Measurements from ENCODE around the gene EFNA5. TPM values are rescaled to one million over a fixed set of nuclear protein-coding genes. Genes with fewer than 3 reads are reported as not detected.

Gene EFNA5
- total and polyA plus RNA-seq, 2 experiments from 2014 or later: 7.5 to 10.1 TPM

DNA sequence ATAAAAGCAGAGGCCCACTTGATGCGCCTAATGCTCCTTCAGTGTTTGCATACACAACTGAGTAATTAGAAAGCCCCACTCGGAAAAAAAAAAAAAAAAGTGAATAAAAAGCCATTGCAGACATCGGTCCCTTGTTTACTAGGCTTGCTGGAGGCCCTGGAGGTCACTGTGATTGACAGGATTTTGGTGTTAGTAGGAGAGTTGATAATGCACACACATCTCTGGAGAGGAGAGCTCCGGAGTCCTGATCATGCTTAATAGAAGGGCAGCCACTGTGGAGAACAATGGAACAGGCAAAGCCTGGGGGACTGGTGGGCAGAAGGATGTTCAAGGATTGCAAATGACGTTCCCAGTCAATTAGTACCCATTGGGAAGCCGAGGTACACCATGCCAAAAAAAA, 152.5 kb downstream of the EFNA5 start (continued):
- TF ChIP-seq, protein P1, sequence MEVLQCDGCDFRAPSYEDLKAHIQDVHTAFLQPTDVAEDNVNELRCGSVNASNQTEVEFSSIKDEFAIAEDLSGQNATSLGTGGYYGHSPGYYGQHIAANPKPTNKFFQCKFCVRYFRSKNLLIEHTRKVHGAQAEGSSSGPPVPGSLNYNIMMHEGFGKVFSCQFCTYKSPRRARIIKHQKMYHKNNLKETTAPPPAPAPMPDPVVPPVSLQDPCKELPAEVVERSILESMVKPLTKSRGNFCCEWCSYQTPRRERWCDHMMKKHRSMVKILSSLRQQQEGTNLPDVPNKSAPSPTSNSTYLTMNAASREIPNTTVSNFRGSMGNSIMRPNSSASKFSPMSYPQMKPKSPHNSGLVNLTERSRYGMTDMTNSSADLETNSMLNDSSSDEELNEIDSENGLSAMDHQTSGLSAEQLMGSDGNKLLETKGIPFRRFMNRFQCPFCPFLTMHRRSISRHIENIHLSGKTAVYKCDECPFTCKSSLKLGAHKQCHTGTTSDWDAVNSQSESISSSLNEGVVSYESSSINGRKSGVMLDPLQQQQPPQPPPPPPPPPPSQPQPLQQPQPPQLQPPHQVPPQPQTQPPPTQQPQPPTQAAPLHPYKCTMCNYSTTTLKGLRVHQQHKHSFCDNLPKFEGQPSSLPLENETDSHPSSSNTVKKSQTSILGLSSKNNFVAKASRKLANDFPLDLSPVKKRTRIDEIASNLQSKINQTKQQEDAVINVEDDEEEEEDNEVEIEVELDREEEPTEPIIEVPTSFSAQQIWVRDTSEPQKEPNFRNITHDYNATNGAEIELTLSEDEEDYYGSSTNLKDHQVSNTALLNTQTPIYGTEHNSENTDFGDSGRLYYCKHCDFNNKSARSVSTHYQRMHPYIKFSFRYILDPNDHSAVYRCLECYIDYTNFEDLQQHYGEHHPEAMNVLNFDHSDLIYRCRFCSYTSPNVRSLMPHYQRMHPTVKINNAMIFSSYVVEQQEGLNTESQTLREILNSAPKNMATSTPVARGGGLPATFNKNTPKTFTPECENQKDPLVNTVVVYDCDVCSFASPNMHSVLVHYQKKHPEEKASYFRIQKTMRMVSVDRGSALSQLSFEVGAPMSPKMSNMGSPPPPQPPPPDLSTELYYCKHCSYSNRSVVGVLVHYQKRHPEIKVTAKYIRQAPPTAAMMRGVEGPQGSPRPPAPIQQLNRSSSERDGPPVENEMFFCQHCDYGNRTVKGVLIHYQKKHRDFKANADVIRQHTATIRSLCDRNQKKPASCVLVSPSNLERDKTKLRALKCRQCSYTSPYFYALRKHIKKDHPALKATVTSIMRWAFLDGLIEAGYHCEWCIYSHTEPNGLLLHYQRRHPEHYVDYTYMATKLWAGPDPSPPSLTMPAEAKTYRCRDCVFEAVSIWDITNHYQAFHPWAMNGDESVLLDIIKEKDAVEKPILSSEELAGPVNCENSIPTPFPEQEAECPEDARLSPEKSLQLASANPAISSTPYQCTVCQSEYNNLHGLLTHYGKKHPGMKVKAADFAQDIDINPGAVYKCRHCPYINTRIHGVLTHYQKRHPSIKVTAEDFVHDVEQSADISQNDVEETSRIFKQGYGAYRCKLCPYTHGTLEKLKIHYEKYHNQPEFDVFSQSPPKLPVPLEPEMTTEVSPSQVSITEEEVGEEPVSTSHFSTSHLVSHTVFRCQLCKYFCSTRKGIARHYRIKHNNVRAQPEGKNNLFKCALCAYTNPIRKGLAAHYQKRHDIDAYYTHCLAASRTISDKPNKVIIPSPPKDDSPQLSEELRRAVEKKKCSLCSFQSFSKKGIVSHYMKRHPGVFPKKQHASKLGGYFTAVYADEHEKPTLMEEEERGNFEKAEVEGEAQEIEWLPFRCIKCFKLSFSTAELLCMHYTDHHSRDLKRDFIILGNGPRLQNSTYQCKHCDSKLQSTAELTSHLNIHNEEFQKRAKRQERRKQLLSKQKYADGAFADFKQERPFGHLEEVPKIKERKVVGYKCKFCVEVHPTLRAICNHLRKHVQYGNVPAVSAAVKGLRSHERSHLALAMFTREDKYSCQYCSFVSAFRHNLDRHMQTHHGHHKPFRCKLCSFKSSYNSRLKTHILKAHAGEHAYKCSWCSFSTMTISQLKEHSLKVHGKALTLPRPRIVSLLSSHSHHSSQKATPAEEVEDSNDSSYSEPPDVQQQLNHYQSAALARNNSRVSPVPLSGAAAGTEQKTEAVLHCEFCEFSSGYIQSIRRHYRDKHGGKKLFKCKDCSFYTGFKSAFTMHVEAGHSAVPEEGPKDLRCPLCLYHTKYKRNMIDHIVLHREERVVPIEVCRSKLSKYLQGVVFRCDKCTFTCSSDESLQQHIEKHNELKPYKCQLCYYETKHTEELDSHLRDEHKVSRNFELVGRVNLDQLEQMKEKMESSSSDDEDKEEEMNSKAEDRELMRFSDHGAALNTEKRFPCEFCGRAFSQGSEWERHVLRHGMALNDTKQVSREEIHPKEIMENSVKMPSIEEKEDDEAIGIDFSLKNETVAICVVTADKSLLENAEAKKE (CRISPR knock-in tag; IDR thresholded peaks at IDR 0.05): no peak
- TF ChIP-seq EZH2 (IDR thresholded peaks at IDR 0.05; ENCODE audit: low read depth, unreplicated experiment): no peak

DNA sequence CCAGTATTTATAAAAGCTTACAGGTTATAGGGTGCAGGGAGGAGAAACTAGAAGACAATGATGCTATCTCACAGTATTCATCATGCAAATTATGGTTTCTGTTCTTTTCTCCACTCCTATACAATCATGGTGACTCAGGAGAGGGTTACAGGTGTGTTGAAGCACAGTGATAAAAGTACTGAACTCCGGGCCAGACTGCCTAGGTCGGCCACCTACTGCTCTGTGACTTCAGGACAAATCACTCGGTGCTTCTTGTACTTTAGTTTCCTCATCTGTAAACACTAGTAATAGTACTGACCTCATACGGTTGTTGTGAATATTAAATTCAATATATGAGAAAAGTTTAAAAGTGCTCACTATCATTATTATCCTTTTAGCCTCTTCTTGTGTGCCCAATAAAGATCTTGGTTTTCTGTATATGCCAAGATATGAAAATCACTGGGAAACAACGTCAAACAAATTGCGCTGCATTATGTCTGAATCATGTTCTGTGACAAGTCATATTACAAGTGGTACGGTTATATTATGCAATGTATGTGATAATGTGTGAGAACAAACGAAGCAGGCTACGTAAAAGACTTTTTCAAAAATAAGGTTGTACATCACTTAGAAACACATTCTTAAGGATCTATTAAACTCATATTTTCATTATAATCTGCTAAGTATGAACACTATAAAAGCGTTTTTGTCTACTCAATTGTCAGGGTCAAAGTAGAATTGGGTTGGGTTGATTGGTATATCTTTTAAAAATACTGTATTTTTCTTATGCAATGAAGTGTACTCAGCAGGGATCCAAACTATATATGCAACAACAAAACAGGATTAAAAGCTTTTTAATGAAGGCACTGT, 153.3 kb downstream of the EFNA5 start:
- Histone ChIP-seq H3K9me2 (ENCODE audit: insufficient read depth) (no peaks in the 10 kb centered on the region), H3K27me3 (ENCODE audit: insufficient read depth) (no peaks in the 10 kb centered on the region), H3K27ac (ENCODE audit: low read depth) (no peak overlapping the region), H3K4me3 (no peak overlapping the region), H3K36me3 (ENCODE audit: insufficient read depth) (no peaks in the 10 kb centered on the region), H3K4me1 (ENCODE audit: insufficient read depth) (peaks cover 60% of the 10 kb centered on the region), H3F3A (replicated peaks; ENCODE audit: low read depth) (no peaks in the 10 kb centered on the region), H3K4me2 (peak overlapping the region; percentile 29; the same call in 1 of the 2 replicates), H3K79me2 (replicated peaks; ENCODE audit: insufficient read depth) (peaks cover 10% of the 10 kb centered on the region; the same call in 1 of the 2 replicates), H2AFZ (no peak overlapping the region), H4K20me1 (replicated peaks; ENCODE audit: insufficient read depth) (no peaks in the 10 kb centered on the region)
- H3K27me3 Mint-ChIP-seq (ENCODE audit: insufficient read depth, low read depth, poor library complexity): peaks cover 7% of the 10 kb centered on the region
- no peak overlapping the region for H3K27ac Mint-ChIP-seq
- no peaks in the 10 kb centered on the region for H3K9me3 Mint-ChIP-seq
- H3K36me3 Mint-ChIP-seq (ENCODE audit: low read depth): no peaks in the 10 kb centered on the region
- H3K4me1 Mint-ChIP-seq: peaks cover 63% of the 10 kb centered on the region
- no peak overlapping the region for H3K4me3 Mint-ChIP-seq
- ATAC-seq (no peak), DNase-seq (ENCODE audit: low spot score) (no peak)
- TF ChIP-seq, protein P1 (CRISPR knock-in tag; IDR thresholded peaks at IDR 0.05): no peak
- TF ChIP-seq POLR2AphosphoS5 (IDR thresholded peaks at IDR 0.05; ENCODE audit: low read depth) (no peak), NANOG (IDR thresholded peaks at IDR 0.05; ENCODE audit: borderline replicate concordance) (no peak), EZH2 (IDR thresholded peaks at IDR 0.05; ENCODE audit: low read depth, unreplicated experiment) (no peak), EZH2phosphoT487 (IDR thresholded peaks at IDR 0.05; ENCODE audit: unreplicated experiment) (no peak), STAT1 (IDR thresholded peaks at IDR 0.05; ENCODE audit: unreplicated experiment) (no peak)
